Peyer's patch (tissue), 4 donors: ENCODE measurements around the gene TNFAIP8L2.

Experiments used
- POLR2A ChIP-seq, 2 donors: fragments of 450-650 bp; IDR thresholded peaks; one replicate each; pipeline ENCODE4 v1.5.1; 2017; ENCODE audit warnings: antibody characterized with exemption in 2 of 2, mild to moderate bottlenecking in 2 of 2, moderate library complexity in 2 of 2
- TF ChIP-seq, protein P1 (sequence below), 6 experiments: fragments of 450-650 bp in 4 of 6; fragments of 200-600 bp in 2 of 6; sonication (generic) in 1 of 6; IDR thresholded peaks; one replicate each; pipeline ENCODE4 v1.5.1; 2017 to 2019; ENCODE audit warnings: antibody characterized with exemption in 6 of 6, mild to moderate bottlenecking in 3 of 6, moderate library complexity in 1 of 6

DNA sequence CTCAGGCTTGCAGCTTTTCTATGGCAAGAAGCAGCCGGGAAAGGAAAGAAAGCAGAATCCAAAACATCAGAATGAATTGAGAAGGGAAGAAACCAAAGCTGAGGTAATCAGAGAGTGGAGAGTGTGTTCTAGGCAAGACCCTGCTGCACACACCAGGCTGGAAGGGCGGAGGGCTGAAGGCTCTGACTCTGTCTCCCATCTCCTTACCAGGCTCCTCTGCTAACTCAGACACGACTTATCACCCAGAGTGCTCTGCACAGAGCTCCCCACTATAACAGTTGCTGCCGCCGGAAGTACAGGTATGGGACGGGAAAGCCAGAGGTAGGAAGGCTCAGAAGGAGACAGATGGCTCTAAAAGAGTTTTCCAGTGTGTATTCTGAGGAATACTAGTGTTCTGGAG lies 10.7 kb downstream of the TNFAIP8L2 start:
- TF ChIP-seq POLR2A (IDR thresholded peaks at IDR 0.05) = no peak
- TF ChIP-seq, protein P1, sequence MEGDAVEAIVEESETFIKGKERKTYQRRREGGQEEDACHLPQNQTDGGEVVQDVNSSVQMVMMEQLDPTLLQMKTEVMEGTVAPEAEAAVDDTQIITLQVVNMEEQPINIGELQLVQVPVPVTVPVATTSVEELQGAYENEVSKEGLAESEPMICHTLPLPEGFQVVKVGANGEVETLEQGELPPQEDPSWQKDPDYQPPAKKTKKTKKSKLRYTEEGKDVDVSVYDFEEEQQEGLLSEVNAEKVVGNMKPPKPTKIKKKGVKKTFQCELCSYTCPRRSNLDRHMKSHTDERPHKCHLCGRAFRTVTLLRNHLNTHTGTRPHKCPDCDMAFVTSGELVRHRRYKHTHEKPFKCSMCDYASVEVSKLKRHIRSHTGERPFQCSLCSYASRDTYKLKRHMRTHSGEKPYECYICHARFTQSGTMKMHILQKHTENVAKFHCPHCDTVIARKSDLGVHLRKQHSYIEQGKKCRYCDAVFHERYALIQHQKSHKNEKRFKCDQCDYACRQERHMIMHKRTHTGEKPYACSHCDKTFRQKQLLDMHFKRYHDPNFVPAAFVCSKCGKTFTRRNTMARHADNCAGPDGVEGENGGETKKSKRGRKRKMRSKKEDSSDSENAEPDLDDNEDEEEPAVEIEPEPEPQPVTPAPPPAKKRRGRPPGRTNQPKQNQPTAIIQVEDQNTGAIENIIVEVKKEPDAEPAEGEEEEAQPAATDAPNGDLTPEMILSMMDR (IDR thresholded peaks at IDR 0.05) = no peak
